GM19324 (cell line): ENCODE measurements around the gene REG1B.
"Not testable (repeated sequence)": the region's sequence is repeated elsewhere in the genome, so short reads cannot be mapped to it uniquely, and the experiment has no call there.

Source experiments
- ATAC-seq: cut with Tn5 transposase; IDR thresholded peaks from one replicate; pipeline ENCODE4 v1.9.1; 2021; ENCODE audit warnings: mild to moderate bottlenecking, moderate library complexity; ENCODE audit not compliant: unreplicated experiment, low FRiP score

Gene REG1B

DNA sequence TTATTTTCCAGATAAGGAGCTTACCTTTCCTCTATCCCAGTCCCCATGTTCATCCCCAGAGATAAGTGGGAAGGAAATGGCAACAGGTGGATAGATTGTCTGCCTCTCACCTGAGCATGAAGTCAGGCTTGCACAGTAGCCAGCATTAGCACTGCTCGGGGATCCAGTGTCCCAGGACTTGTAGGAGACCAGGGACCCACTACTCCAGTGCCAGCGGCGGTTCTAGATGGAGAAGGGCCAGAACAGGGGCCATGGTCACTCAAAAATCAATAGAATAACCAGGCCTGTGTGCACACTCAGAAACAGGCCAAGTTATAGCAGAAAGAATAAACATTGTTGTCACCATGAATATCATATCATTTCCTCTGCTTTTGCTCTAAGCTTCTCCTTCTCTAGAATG lies 2.4 kb downstream of the REG1B start:
- no peak for ATAC-seq

DNA sequence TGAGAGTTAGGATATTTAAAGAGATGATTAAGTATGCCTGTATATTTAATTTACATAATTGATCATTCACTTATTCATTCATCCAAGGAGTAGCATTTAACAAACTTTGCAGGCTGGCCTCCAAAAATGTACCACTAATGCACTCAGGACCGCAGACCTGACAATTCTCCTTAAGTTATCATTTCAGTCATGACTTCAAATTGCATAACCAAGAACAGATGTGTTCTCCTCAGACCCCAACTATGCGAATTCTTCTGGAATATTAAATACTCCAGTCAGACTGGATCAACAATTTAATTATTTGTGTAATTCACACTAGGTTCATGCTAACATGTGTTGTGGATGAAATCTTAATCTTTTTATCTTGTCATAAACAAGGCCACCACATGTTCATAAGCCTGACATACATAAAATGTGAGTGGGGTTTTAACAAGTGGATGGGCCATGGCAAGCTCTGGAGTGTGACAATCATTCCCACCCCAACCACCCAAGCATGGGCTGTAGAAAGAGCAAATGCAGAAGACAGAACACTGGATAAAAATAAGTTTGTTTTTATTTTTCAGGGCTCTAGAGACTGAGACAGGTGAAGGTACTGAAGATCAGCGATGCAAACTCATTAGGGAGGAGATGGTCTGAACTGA lies 3.2 kb downstream of the REG1B start:
- ATAC-seq, result no peak

DNA sequence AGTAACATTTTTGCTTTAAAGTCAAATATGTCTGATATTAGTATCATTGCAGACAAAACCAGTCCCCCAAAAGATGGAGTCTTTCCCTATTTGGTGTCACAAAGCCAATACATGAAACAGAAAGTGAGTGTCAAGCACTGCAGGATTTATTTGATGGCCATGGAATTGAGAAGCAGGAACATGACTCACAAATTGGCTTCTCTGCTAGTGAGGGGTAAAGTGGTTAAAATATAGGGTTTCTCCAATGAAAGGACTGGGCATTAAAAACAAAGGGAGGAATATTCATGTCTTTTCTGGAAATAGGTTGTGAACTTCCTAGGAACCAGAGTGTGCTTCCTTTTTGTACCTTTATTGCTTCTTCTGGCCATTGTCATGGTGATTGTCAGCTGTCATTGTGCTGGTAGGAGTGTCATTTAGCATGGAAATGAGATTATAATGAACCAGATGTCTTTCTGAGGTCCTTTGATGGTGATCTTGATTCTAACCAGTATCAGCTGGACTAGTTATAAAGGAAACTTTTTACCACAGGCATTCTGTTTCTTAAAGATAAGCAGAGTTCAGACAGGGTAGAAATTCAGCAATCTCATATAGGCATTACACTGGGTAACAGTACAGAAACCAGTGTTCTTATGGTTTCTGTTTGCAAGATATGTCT lies 4.1 kb downstream of the REG1B start:
- ATAC-seq, result no peak

DNA sequence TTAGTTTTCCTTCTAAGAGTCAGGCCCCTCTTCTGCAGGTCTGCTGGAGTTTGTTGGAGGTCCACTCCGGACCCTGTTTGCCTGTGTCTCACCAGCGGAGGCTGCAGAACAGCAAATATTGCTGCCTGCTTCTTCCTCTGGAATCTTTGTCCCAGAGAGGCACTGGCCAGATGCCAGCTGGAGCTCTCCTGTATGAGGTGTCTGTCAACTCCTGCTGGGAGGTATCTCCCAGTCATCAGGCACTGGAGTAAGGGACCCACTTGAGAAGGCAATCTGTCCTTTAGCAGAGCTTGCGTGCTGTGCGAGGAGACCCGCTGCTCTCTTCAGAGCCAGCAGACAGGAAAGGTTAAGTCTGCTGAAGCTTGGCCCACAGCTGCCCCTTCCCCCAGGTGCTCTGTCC lies 4.8 kb downstream of the REG1B start:
- ATAC-seq, result no peak

DNA sequence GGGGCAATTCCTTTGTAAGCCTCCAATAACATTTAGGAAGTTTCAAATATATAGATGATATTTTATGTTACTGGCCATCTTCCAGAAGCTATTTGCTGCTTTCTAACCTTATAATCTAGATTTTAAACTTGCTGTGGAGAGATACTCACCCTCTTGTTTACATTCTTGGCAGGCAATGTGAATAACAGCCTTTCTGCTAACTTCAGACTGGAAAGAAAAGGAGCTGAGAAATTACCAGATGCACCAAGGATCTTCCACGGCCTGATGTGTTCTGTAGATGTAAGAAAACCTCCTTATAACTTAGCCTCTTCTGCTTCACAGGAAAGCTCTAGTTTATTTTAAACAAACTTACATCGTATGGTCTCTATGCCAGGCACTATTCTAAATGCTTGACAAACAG lies 16.7 kb downstream of the REG1B start:
- ATAC-seq, result no peak

DNA sequence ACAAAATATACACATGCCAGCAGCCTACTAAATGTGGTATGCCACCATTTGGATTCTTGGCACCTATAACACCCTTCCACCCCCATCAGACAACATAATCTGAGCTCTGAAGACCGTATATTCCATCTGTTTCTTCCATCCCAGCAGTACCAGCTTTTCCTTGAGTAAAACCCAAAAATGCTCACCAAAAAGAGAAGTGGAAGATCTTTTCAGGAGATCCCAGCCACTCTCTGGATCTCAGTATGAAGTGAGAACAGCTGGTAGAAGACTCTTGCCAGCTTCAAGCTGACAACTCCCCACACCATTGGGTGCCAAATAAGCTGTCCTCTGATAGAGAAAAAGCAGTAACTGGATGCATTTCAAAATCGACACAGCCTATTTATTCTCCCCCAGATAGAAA lies 22.6 kb downstream of the REG1B start:
- ATAC-seq, result no peak

DNA sequence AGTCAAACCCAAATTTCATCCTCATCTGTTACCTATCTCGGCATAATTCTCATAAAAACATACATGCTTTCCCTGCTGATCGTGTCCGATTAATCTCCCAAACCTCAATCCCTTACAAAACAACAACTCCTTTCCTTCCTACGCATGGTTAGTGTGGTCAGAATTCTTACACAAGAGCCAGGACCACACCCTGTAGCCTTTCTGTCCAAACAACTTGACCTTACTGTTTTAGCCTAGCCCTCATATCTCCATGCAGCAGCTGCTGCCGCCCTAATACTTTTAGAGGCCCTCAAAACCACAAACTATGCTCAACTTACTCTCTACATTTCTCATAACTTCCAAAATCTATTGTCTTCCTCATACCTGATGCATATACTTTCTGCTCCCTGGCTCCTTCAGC lies 33.0 kb downstream of the REG1B start:
- not testable (repeated sequence) for ATAC-seq

DNA sequence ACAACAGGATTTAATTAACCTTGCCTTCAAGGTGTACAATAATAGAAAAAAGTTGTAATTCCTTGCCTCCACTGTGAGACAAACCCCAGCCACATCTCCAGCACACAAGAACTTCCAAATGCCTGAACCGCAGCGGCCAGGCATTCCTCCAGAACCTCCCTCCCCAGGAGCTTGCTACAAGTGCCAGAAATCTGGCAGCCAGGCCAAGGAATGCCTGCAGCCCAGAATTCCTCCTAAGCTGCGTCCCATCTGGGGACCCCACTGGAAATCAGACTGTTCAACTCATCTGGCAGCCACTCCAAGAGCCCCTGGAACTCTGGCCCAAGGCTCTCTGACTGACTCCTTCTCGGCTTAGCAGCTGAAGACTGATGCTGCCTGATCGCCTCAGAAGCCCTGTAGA lies 34.3 kb downstream of the REG1B start:
- ATAC-seq, result not testable (repeated sequence)

DNA sequence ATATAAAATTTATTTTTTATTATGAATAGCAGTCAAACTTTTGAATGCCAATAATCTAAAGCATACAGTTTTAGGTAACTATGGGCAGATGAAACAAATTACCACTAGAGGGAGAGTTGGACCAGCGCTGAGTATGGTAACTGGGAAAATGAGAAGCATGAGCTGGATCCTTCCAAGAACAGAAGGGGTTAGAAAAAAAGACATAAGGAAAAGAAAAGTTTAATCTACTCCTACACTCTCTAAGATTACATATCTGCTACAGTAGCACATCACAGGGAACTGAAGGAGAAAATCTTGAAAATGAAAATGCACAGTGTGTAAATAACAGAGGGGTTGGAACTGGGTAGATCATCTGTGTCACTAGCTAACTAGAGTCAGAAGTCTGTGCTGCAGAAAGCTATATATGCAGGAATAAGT lies 46.8 kb downstream of the REG1B start:
- no peak for ATAC-seq

DNA sequence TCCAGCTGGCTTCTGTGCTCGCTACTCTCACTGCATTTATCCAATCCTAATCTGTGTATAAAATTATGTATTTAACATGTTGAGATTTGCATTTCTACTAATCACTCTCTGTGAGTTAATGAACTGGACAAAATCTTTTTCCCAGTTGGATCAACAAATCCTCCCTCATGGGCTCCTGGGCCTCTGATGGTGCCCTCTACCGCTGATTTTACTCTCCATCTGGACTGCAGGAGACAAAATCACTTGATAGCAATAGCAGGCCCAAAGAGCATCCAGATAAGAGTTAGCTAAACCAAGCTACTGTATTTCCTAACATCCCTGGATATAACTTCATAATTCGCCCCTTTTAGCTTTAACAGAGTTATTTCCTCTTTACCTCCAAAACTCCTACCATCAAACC lies 47.8 kb downstream of the REG1B start:
- ATAC-seq, result no peak
